Smooth muscle cell (in vitro differentiated cells): ENCODE data around the gene ADCY5. TPM values are rescaled to one million over a fixed set of nuclear protein-coding genes. Genes with fewer than 3 reads are reported as not detected.

Experiments
- DNase-seq: peaks from one replicate; lab custom pipeline; 2025; ENCODE audit not compliant: unreplicated experiment; lab: John Stamatoyannopoulos, UW
- H2AFZ ChIP-seq: fragments of 200-600 bp; sonication (generic); 2 replicates; pipeline ENCODE4 v1.6.0; 2016; ENCODE audit warnings: antibody characterized with exemption, low read depth, mild to moderate bottlenecking
- H3F3A ChIP-seq: fragments of 200-600 bp; sonication (generic); 2 replicates; pipeline ENCODE4 v1.6.0; 2017; ENCODE audit warnings: antibody characterized with exemption, low read depth
- H3K27ac ChIP-seq: fragments of 200-600 bp; sonication (generic); 2 replicates; pipeline ENCODE4 v1.5.1; 2016; ENCODE audit warnings: low read depth, mild to moderate bottlenecking
- H3K27me3 ChIP-seq: fragments of 200-600 bp; sonication (generic); 2 replicates; pipeline ENCODE4 v1.6.1; 2016; ENCODE audit warnings: low read depth, mild to moderate bottlenecking
- H3K36me3 ChIP-seq: fragments of 200-600 bp; sonication (generic); 2 replicates; pipeline ENCODE4 v1.5.1; 2016; ENCODE audit warnings: low read depth
- H3K4me1 ChIP-seq: fragments of 200-600 bp; sonication (generic); 2 replicates; pipeline ENCODE4 v1.5.1; 2016; ENCODE audit warnings: low read depth
- H3K4me2 ChIP-seq: fragments of 200-600 bp; sonication (generic); 2 replicates; pipeline ENCODE4 v1.6.0; 2016; ENCODE audit warnings: mild to moderate bottlenecking
- H3K4me3 ChIP-seq: fragments of 200-600 bp; sonication (generic); 2 replicates; pipeline ENCODE4 v1.5.1; 2016; ENCODE audit warnings: mild to moderate bottlenecking
- H3K79me2 ChIP-seq: fragments of 200-600 bp; sonication (generic); 2 replicates; pipeline ENCODE4 v1.6.0; 2016; ENCODE audit warnings: low read depth, mild to moderate bottlenecking
- H3K9ac ChIP-seq: fragments of 200-600 bp; sonication (generic); 2 replicates; pipeline ENCODE4 v1.6.0; 2016; ENCODE audit warnings: low read depth
- H3K9me3 ChIP-seq: fragments of 200-600 bp; sonication (generic); replicated peaks from 2 replicates; pipeline ENCODE4 v1.5.1; 2016; ENCODE audit warnings: low read depth
- H4K20me1 ChIP-seq: fragments of 200-600 bp; sonication (generic); 2 replicates; pipeline ENCODE4 v1.6.0; 2016; ENCODE audit warnings: low read depth
- WGBS: methylation state at CpG from one replicate; pipeline ENCODE4 v1.1.7; 2016; ENCODE audit warnings: low lambda C conversion rate; 5-methylcytosine and 5-hydroxymethylcytosine counted together
- polyA plus RNA-seq: library from polyadenylated mRNA; unstranded; fragments of >200 nt; fragmentation: Nextera tagmentation; extraction: Ambion mirVana; gene quantifications from 2 replicates; pipeline ENCODE4 v1.2.1, GENCODE V29; 2016
- total RNA-seq: library from RNA; depleted of rRNA; stranded (reverse); fragments of >200 nt; gene quantifications from 2 replicates; pipeline ENCODE4 v1.2.3, GENCODE V29; 2014
- TF ChIP-seq, protein P1 (sequence below): fragments of 200-600 bp; sonication (generic); IDR thresholded peaks from 2 replicates; pipeline ENCODE4 v1.5.1; 2017; ENCODE audit warnings: borderline replicate concordance, mild to moderate bottlenecking, antibody characterized with exemption; ENCODE audit not compliant: insufficient read depth, poor library complexity, severe bottlenecking

Gene ADCY5
- total and polyA plus RNA-seq, 2 experiments from 2014 or later: 0.50 to 0.58 TPM

DNA sequence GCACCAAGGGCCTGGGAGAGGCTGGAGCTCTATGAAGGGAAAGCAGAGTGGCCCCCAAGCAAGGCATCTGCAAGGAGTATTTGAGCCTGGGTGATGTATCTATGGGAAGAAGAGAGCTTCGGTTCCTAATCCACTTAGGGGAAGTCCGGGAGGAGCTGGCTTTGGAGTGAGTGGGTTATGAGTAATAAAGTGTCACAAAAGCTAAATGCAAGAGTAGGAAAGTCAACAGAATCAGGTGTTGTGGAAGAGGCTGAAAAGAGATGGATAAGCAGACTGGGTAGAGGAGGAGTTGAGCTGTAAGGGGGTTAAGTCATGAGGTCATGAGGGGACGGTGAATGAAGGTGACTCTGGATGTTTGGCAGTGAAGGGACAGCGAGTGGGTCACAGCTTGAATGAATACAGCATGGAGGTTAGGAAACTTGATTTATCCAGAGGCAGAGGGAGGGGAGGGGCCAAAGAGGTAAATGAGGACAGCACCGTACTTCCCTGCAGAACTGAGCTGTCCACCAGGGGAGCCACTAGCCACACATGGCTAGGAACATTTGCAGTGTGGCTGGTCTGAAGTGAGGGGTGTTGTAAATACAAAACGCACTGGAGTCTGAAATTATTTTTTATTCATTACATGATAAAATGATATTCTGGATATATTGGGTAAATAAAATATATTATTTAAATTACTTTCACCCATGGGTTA is 83.3 kb downstream of the ADCY5 start:
- no peak overlapping the region for H3K9ac ChIP-seq
- no peak overlapping the region for H3K4me3 ChIP-seq
- H3K27me3 ChIP-seq: peaks cover 37% of the 10 kb centered on the region
- H3K4me1 ChIP-seq: no peaks in the 10 kb centered on the region
- no peaks in the 10 kb centered on the region for H3K9me3 ChIP-seq
- no peaks in the 10 kb centered on the region for H3F3A ChIP-seq
- H3K79me2 ChIP-seq: no peaks in the 10 kb centered on the region
- 35% methylated on average over 6 of the region's 6 CpGs for WGBS
- DNase-seq: no peak
- no peaks in the 10 kb centered on the region for H3K36me3 ChIP-seq
- TF ChIP-seq, protein P1, sequence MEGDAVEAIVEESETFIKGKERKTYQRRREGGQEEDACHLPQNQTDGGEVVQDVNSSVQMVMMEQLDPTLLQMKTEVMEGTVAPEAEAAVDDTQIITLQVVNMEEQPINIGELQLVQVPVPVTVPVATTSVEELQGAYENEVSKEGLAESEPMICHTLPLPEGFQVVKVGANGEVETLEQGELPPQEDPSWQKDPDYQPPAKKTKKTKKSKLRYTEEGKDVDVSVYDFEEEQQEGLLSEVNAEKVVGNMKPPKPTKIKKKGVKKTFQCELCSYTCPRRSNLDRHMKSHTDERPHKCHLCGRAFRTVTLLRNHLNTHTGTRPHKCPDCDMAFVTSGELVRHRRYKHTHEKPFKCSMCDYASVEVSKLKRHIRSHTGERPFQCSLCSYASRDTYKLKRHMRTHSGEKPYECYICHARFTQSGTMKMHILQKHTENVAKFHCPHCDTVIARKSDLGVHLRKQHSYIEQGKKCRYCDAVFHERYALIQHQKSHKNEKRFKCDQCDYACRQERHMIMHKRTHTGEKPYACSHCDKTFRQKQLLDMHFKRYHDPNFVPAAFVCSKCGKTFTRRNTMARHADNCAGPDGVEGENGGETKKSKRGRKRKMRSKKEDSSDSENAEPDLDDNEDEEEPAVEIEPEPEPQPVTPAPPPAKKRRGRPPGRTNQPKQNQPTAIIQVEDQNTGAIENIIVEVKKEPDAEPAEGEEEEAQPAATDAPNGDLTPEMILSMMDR: peak; percentile 35
- no peak overlapping the region for H3K4me2 ChIP-seq
- no peaks in the 10 kb centered on the region for H4K20me1 ChIP-seq
- no peak overlapping the region for H2AFZ ChIP-seq
- no peak overlapping the region for H3K27ac ChIP-seq

DNA sequence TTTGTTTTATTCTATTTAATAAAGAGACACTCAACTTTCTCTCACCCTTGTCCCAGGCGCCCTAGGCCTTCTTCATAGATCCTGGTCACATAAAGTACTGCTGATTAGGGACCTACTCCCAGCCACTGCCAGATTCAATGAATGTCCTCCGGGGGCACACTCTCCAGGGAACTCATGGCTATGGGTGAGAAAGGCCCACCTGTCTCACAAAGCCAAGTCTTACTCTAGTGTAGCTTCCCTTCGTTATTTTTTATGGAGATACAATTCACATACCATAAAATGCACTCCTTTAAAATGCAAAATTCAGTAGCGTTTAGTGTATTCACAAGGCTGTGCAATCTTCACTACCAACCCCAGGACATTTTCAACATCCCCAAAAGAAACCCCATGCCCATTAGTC is 87.8 kb downstream of the ADCY5 start:
- Histone ChIP-seq H3K27ac (no peak overlapping the region), H3K4me1 (no peaks in the 10 kb centered on the region), H3K4me2 (no peak overlapping the region), H3K9me3 (no peaks in the 10 kb centered on the region), H3K9ac (no peak overlapping the region), H3K36me3 (no peaks in the 10 kb centered on the region), H4K20me1 (no peaks in the 10 kb centered on the region), H3K27me3 (peaks cover 64% of the 10 kb centered on the region), H3F3A (no peaks in the 10 kb centered on the region), H2AFZ (no peak overlapping the region), H3K4me3 (no peak overlapping the region), H3K79me2 (no peaks in the 10 kb centered on the region)
- DNase-seq: no peak
- 61% methylated on average over 4 of the region's 4 CpGs for WGBS
- TF ChIP-seq, protein P1: no peak

DNA sequence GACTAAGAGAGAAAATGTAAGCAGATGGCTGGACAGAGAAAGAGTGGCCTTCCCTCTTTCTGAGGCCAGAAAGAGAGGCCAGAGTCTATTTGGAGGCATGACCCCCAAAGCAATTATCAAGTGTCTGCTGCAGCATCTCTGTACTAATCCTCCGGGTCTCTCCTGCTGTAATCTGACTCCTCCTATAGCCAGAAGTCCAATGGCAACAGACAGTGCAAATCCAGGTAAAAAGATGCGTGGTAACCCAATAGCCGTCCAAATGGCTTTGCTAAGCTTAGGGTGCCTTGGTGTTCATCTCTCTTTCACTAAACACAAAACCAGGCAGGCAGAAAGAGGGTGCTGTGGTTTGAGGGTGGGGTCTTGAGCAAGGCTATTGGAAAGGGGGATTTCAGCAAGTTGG is 91.6 kb downstream of the ADCY5 start:
- Histone ChIP-seq H4K20me1 (no peaks in the 10 kb centered on the region), H3K27ac (no peak overlapping the region), H3K27me3 (peaks cover 58% of the 10 kb centered on the region), H3K4me1 (no peaks in the 10 kb centered on the region), H3K36me3 (no peaks in the 10 kb centered on the region), H3K9me3 (no peaks in the 10 kb centered on the region), H3K4me2 (no peak overlapping the region), H3K79me2 (no peaks in the 10 kb centered on the region), H2AFZ (no peak overlapping the region), H3K9ac (no peak overlapping the region), H3F3A (no peaks in the 10 kb centered on the region), H3K4me3 (no peak overlapping the region)
- TF ChIP-seq, protein P1: no peak
- no peak for DNase-seq
- WGBS: 69% methylated on average over 3 of the region's 3 CpGs

DNA sequence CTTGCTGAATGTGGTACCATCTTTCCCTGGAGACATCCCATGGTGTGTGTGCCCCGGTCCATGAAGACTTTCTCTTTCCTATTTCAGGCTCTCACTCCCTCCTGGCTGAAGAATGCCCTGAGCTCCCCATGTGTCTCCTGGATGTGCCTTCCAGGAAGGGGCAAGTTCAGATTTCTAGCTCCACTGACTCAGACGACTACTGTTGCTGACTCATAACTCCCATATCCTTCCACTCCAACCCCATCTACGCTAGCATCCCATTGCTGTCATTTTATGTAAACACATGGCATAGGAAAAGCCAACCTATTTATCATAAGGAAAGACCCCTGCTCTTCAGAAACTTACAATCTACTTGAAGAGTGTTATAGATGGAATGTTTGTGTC is 95.0 kb downstream of the ADCY5 start:
- Histone ChIP-seq H4K20me1 (no peaks in the 10 kb centered on the region), H3K27ac (no peak overlapping the region), H3F3A (no peaks in the 10 kb centered on the region), H3K9me3 (no peaks in the 10 kb centered on the region), H3K27me3 (peaks cover 54% of the 10 kb centered on the region), H3K4me1 (no peaks in the 10 kb centered on the region), H3K4me2 (no peak overlapping the region), H3K79me2 (no peaks in the 10 kb centered on the region), H3K4me3 (no peak overlapping the region), H3K36me3 (no peaks in the 10 kb centered on the region), H3K9ac (no peak overlapping the region), H2AFZ (no peak overlapping the region)
- TF ChIP-seq, protein P1: no peak
- WGBS: 60% methylated on average over 3 of the region's 3 CpGs
- no peak for DNase-seq
